Endothelial cell of umbilical vein (primary cell): ENCODE measurements around the gene DESI2. TPM values are rescaled to one million over a fixed set of nuclear protein-coding genes. Genes with fewer than 3 reads are reported as not detected.

ENCODE experiments used
- BruUV-seq: library from RNA; stranded (reverse); fragments of 400-500 nt; replicated peaks from 2 replicates; lab custom pipeline; 2021; lab: Mats Ljungman, UMichigan
- CTCF ChIA-PET: fragments of 300-600, 350-600 bp; sonication (Branson Sonifier 250); formaldehyde crosslinking; loops from one replicate; lab custom pipeline; 2021; ENCODE audit warnings: antibody characterized with exemption, inconsistent platforms; lab: Charles Lee
- POLR2A ChIA-PET: fragments of 300-600, 350-600 bp; sonication (Branson Sonifier 250); formaldehyde crosslinking; loops from one replicate; lab custom pipeline; 2021; ENCODE audit warnings: antibody characterized with exemption, inconsistent platforms; lab: Charles Lee
- DNase-seq: peaks from one replicate; pipeline ENCODE4 v3.0.0-alpha.2; 2011; ENCODE audit warnings: low read depth, low spot score
- FAIRE-seq: peaks from 2 replicates; lab custom pipeline; 2011; peaks lifted over from hg19 to GRCh38; lab: Jason Lieb, UNC
- H2AFZ ChIP-seq: 2 replicates; pipeline ENCODE4 v1.6.0; 2012; ENCODE audit warnings: low read depth, low read length, control low read depth, inconsistent platforms
- H3K27ac ChIP-seq: 2 replicates; pipeline ENCODE4 v1.5.1; 2011; ENCODE audit warnings: low read depth, mild to moderate bottlenecking, control low read depth, low read length, moderate library complexity; ENCODE audit not compliant: insufficient read depth
- H3K27me3 ChIP-seq, 2 experiments: 2 replicates each; pipeline versions ENCODE4 v1.6.0 to v1.6.1; 2011; ENCODE audit warnings: low read length in 2 of 2, mixed read lengths in 1 of 2; ENCODE audit not compliant: control insufficient read depth in 2 of 2, insufficient read depth in 2 of 2
- H3K36me3 ChIP-seq, 2 experiments: 2 replicates in 1 of 2; 3 replicates in 1 of 2; pipeline ENCODE4 v1.5.1; 2011; ENCODE audit warnings: low read length in 2 of 2, mild to moderate bottlenecking in 1 of 2, moderate library complexity in 1 of 2; ENCODE audit not compliant: control insufficient read depth in 2 of 2, insufficient read depth in 2 of 2; ENCODE audit errors: extremely low read depth in 1 of 2
- H3K4me1 ChIP-seq: 3 replicates; pipeline ENCODE4 v1.5.1; 2011; ENCODE audit warnings: mild to moderate bottlenecking, low read length; ENCODE audit not compliant: control insufficient read depth, insufficient read depth; ENCODE audit errors: extremely low read depth
- H3K4me2 ChIP-seq: 2 replicates; pipeline ENCODE4 v1.6.1; 2011; ENCODE audit warnings: low read length, control low read depth, mixed read lengths; ENCODE audit not compliant: insufficient read depth
- H3K4me3 ChIP-seq, 3 experiments: fragments of 200-600 bp in 1 of 3; sonication (generic), shearing (Covaris generic) in 1 of 3; replicated peaks in 1 of 3; 2 replicates each; pipeline ENCODE4 v1.5.1; 2011 to 2016; ENCODE audit warnings: control low read depth in 3 of 3, low read length in 3 of 3, mild to moderate bottlenecking in 2 of 3, inconsistent platforms in 1 of 3, low read depth in 1 of 3, moderate library complexity in 1 of 3; ENCODE audit not compliant: insufficient read depth in 1 of 3
- H3K79me2 ChIP-seq: 2 replicates; pipeline ENCODE4 v1.6.0; 2012; ENCODE audit warnings: low read length, inconsistent platforms; ENCODE audit not compliant: control insufficient read depth, insufficient read depth
- H3K9ac ChIP-seq: replicated peaks from 2 replicates; pipeline ENCODE3; 2011; ENCODE audit warnings: low read length, control low read depth; ENCODE audit not compliant: insufficient read depth; ENCODE audit errors: extremely low read depth
- H3K9me1 ChIP-seq: replicated peaks from 3 replicates; pipeline ENCODE4 v1.6.0; 2011; ENCODE audit warnings: mild to moderate bottlenecking, low read length; ENCODE audit not compliant: control insufficient read depth, insufficient read depth; ENCODE audit errors: extremely low read depth
- H3K9me3 ChIP-seq: replicated peaks from 2 replicates; pipeline ENCODE4 v1.5.1; 2012; ENCODE audit warnings: low read length, inconsistent platforms; ENCODE audit not compliant: control insufficient read depth, insufficient read depth
- H4K20me1 ChIP-seq: replicated peaks from 2 replicates; pipeline ENCODE3; 2011; ENCODE audit warnings: mild to moderate bottlenecking, low read length; ENCODE audit not compliant: control insufficient read depth, insufficient read depth; ENCODE audit errors: extremely low read depth
- GATA2 ChIP-seq: IDR thresholded peaks from 2 replicates; pipeline ENCODE4 v1.7.0; 2011; ENCODE audit warnings: low read depth, mild to moderate bottlenecking, moderate library complexity, mixed read lengths, low read length; ENCODE audit not compliant: insufficient read length, insufficient read depth
- MAX ChIP-seq: IDR thresholded peaks from 2 replicates; pipeline ENCODE4 v1.6.1; 2011; ENCODE audit not compliant: insufficient read depth, insufficient read length
- MYC ChIP-seq: IDR thresholded peaks from one replicate; pipeline ENCODE4 v1.6.1; 2011; ENCODE audit warnings: mild to moderate bottlenecking, low read depth, low read length
- dilution Hi-C: fragments of 300-500 bp; cut with MboI; formaldehyde crosslinking; loops from one replicate; pipeline ENCODE4 v1.15.0; 2019; ENCODE audit warnings: low sequenced_read_pairs; ENCODE audit not compliant: extremely low pct_ligation_motif_present
- intact Hi-C: fragments of 100-400 bp; cut with micrococcal nuclease; formaldehyde crosslinking; loops from one replicate; pipeline ENCODE4 v1.10.0; 2022
- polyA plus RNA-seq, 4 experiments: library from polyadenylated mRNA; depleted of rRNA in 3 of 4; stranded (reverse) in 3 of 4; unstranded in 1 of 4; fragments of >200 nt; gene quantifications; 2 replicates each; pipeline versions ENCODE4 v1.2.1 to v1.2.3, GENCODE V29; 2011 to 2012; ENCODE audit warnings: missing spikeins in 1 of 4
- total RNA-seq: library from RNA; stranded (reverse); gene quantifications from 2 replicates; pipeline ENCODE4 v1.2.3, GENCODE V29; 2021

DESI2 gene
- total and polyA plus RNA-seq, 2 donors (not counting 3 experiments of a cell fraction or from before 2014, with no cell fraction given): 22.9 to 37.2 TPM

- Histone ChIP-seq H3K36me3 (no peaks in the 10 kb centered on the region), H3K9ac (no peak overlapping the region), H3K4me1 (no peaks in the 10 kb centered on the region), H3K27ac (no peak overlapping the region), H3K27me3 (peaks cover 4 to 5% of the 10 kb centered on the region in 2 experiments), H2AFZ (no peak overlapping the region), H3K79me2 (no peaks in the 10 kb centered on the region), H3K4me3 (no peak overlapping the region), H3K9me1 (no peaks in the 10 kb centered on the region), H4K20me1 (no peaks in the 10 kb centered on the region), H3K4me2 (no peak overlapping the region), H3K9me3 (no peaks in the 10 kb centered on the region)
- ChIA-PET POLR2A (no interaction called here), CTCF (interaction anchor here (1.5 to 2.7 kb wide), 2 partner anchors 31 to 162 kb away, joined by 3 to 10 read pairs; no protein-coding TSS in a partner anchor)
- FAIRE-seq (no peak), DNase-seq (no peak)
- dilution Hi-C loops (no loop called here), intact Hi-C loops (no loop called here)
- TF ChIP-seq MYC: no peak
- TF ChIP-seq MAX: no peak
- BruUV-seq: no TSS peak
Observed at GRCh38 chr1:244634546-244634945, 18.4 kb upstream of the DESI2 start.

- ChIA-PET CTCF (no interaction called here), POLR2A (no interaction called here)
- intact Hi-C loops (no loop called here), dilution Hi-C loops (no loop called here)
- Histone ChIP-seq H4K20me1 (no peaks in the 10 kb centered on the region), H3K27me3 (peaks cover 9% of the 10 kb centered on the region in 2 experiments), H3K27ac (no peak overlapping the region), H3K4me3 (no peak overlapping the region), H3K9me3 (no peaks in the 10 kb centered on the region), H3K9me1 (no peaks in the 10 kb centered on the region), H3K4me2 (no peak overlapping the region), H3K4me1 (no peaks in the 10 kb centered on the region), H3K9ac (no peak overlapping the region), H3K79me2 (no peaks in the 10 kb centered on the region), H3K36me3 (no peaks in the 10 kb centered on the region), H2AFZ (no peak overlapping the region)
- FAIRE-seq (no peak), DNase-seq (no peak)
- BruUV-seq: no TSS peak
- no peak for TF ChIP-seq GATA2
- no peak for TF ChIP-seq MYC
Observed at GRCh38 chr1:244636488-244637259, 16.3 kb upstream of the DESI2 start.
